ENCODE data around the gene NTSR2. TPM values are rescaled to one million over a fixed set of nuclear protein-coding genes. Genes with fewer than 3 reads are reported as not detected.

NTSR2 gene
- total and polyA plus RNA-seq, 9 donors, result not detected

DNA sequence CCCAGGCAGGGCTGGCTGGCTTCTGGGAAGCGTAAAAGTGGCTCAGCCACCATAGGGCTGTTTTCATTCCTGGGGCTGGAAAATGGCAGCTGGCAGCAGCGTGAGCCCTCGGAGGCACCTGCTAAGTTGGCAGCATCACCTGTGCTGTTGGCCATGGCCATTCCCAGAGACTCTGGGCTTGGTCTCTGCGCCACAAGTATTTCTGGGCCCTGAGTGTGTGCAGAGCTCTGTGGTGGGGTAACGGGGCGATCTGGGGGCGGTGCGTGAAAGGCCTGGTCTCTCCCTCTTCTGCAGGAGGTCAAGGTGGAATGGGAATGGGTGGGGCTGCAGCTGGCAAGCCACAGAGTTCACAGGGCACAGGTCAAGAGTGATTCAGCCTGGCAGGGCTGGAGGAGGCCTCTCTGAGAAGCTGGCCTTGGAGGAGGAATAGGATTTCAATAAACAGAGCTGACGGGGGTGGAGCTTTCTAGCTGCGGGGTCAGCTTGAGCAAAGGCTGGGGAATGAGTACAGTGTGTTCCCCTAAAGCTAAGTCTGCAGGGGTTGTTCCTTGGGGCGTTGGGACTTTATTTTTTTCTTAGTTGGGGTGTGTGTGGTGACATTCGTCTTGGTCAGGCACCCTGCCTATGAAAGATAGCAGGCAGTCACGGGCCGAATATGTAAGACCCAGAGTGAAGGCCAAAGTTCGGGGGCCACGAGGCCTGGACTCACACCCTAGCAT is 10.3 kb upstream of the NTSR2 start:
- Histone ChIP-seq H3K27ac (ENCODE audit: low read length) (no peak overlapping the region), H3K4me3 (ENCODE audit: low read length) (no peak overlapping the region), H3K27me3 (ENCODE audit: control insufficient read depth, insufficient read depth, low read length) (peaks cover 37% of the 10 kb centered on the region), H3K4me1 (ENCODE audit: control insufficient read depth, insufficient read depth, low read length) (peaks cover 22% of the 10 kb centered on the region), H3K36me3 (ENCODE audit: control insufficient read depth, insufficient read depth, low read length) (no peaks in the 10 kb centered on the region), H3K9me3 (replicated peaks; ENCODE audit: control insufficient read depth, low read depth, low read length) (no peaks in the 10 kb centered on the region)
- WGBS (ENCODE audit: insufficient coverage), result 68% methylated on average over 13 of the region's 16 CpGs
- no peak for DNase-seq

DNA sequence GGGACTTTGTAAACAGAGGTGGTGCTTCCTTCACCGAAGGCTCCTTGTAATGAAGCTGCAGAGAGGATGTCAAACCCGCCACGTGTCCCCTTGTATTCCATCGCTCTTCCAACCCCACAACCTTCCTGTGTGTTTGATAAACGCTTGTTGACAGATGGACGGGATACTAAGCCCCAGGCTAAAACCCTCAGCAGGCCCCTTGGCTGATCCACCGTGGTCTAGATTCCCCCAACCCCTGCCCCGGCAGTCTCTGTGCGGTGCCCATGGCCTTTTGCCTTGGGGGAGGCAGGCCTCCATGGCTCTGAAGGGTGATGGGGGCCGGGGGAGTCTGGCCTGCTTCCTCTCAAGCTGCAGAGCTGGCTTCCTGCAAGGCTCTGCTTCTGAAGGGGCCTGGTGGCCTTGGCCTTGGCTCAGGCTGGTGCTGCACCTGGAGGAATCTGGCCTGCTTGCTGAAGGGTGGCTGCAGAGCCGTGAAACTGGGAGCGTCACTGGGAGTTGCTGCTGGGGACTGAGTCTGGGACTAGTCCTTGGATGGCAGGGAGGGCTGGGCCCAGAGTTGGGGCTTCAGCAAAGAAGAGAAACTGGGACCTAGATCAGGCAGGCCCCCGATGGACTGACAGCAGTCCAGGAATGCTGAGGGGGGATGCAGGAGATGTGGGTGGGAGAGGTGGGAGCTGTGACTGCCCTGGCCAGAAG is 9.6 kb upstream of the NTSR2 start:
- Histone ChIP-seq H3K4me3 (ENCODE audit: low read length) (no peak overlapping the region), H3K36me3 (ENCODE audit: control insufficient read depth, insufficient read depth, low read length) (no peaks in the 10 kb centered on the region), H3K27ac (ENCODE audit: low read length) (no peak overlapping the region), H3K9me3 (replicated peaks; ENCODE audit: control insufficient read depth, low read depth, low read length) (no peaks in the 10 kb centered on the region), H3K4me1 (ENCODE audit: control insufficient read depth, insufficient read depth, low read length) (peaks cover 22% of the 10 kb centered on the region), H3K27me3 (ENCODE audit: control insufficient read depth, insufficient read depth, low read length) (peaks cover 37% of the 10 kb centered on the region)
- DNase-seq, result no peak
- 50% methylated on average over 10 of the region's 13 CpGs for WGBS (ENCODE audit: insufficient coverage)

DNA sequence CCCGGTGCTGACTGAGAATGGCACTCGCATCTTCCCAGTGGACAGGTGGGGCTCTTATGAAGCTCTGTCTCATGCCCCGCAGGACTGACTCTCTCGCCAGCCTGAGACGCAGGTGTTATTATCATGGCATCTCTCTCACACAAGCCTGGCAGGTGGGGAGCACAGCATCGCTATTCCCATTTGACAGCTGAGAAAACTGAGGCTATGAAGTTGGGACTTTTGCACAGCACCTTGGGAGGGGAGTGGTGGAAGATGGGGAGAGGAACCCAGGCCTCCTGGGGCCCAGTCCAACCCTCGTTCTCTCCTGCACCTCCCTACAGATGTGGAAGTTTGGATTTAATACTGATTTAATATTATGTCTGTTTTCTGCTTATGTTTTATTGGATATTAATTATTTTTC is 9.0 kb upstream of the NTSR2 start:
- Histone ChIP-seq H3K27ac (ENCODE audit: low read length) (no peak overlapping the region), H3K4me1 (ENCODE audit: control insufficient read depth, insufficient read depth, low read length) (peaks cover 22% of the 10 kb centered on the region), H3K36me3 (ENCODE audit: control insufficient read depth, insufficient read depth, low read length) (no peaks in the 10 kb centered on the region), H3K27me3 (ENCODE audit: control insufficient read depth, insufficient read depth, low read length) (peaks cover 41% of the 10 kb centered on the region), H3K9me3 (replicated peaks; ENCODE audit: control insufficient read depth, low read depth, low read length) (no peaks in the 10 kb centered on the region), H3K4me3 (ENCODE audit: low read length) (no peak overlapping the region)
- no peak for DNase-seq
- 86% methylated on average over 5 of the region's 7 CpGs for WGBS (ENCODE audit: insufficient coverage)

DNA sequence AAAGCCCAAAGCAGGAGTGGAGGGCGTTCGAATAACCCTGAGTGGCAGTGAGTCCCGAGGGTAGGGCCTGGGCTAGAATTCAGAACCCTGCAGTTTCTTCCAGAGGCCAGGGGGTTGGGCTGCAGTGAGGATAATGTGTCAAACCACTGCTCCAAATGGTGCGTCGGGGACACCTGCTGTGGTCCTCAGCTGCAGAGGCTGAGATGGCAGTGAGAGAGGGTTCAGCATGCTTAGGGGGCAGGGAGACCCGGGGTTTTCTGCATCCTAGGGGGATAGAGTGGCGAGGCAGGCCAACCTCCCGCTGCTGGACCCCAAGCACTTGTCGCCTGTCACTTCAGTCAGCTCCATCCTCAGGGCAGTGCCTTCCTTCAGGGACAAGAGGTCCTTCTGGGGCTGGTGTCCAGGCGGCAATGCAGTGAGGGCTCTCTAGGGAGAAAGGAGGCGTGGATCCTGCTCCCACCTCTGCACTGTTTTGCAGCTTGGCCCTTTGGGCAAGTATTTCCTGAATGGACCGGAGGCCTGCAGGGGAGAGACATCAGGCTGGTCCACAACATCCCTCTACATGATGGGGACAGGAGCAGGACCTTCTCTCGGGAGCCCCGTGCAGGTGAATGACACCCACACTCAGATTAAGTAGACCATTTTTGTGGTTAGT is 8.4 kb upstream of the NTSR2 start:
- no peaks in the 10 kb centered on the region for H3K36me3 ChIP-seq (ENCODE audit: control insufficient read depth, insufficient read depth, low read length)
- DNase-seq, result no peak
- 64% methylated on average over 9 of the region's 14 CpGs for WGBS (ENCODE audit: insufficient coverage)
- H3K4me1 ChIP-seq (ENCODE audit: control insufficient read depth, insufficient read depth, low read length), result peaks cover 22% of the 10 kb centered on the region
- H3K27ac ChIP-seq (ENCODE audit: low read length), result no peak overlapping the region
- H3K9me3 ChIP-seq (replicated peaks; ENCODE audit: control insufficient read depth, low read depth, low read length), result no peaks in the 10 kb centered on the region
- H3K4me3 ChIP-seq (ENCODE audit: low read length), result no peak overlapping the region
- peaks cover 36% of the 10 kb centered on the region for H3K27me3 ChIP-seq (ENCODE audit: control insufficient read depth, insufficient read depth, low read length)

DNA sequence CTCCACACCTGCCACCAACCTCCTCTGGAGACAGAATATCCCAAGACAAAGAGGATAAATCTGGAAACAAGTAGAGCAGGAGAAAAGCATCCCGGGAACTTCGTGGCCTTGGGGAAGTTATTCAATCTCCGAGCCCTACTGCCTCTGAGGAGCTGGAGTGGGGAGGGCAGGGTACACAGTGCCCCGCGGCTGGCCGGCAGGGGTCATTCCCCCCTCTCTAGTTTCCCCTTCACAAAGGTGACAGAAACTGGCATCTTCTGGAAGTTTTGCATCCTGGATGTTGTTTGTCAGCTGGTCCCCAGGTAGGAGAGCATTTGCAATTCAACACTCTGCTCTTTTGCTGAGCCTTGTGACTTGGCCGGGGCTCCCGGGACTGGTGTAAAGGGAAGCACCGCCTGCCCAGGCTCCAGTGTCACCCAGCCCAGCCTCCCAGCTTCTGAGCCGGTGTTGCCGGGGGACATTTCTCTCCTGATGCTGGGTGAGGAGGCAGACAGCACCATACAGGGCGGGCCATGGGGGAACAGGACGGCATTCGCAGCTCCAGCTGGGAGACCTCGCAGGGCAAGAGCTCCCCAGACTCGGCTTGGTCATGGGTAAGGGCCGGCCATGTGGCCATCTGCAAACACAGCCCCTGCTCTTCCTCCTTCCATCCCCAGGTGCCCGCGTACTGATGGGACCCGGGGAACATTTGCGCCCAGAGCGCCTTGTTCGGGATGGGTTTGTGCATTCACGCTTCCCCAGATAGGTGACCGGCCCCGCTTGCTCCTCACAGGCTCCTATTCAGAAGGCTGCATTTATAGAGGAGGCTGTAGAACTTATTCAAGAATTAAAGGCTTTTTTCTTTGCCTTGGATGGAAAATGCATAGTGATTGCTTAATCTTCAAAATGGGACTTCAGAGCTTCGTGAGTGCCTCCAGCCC is 7.4 kb upstream of the NTSR2 start:
- peaks cover 22% of the 10 kb centered on the region for H3K4me1 ChIP-seq (ENCODE audit: control insufficient read depth, insufficient read depth, low read length)

DNA sequence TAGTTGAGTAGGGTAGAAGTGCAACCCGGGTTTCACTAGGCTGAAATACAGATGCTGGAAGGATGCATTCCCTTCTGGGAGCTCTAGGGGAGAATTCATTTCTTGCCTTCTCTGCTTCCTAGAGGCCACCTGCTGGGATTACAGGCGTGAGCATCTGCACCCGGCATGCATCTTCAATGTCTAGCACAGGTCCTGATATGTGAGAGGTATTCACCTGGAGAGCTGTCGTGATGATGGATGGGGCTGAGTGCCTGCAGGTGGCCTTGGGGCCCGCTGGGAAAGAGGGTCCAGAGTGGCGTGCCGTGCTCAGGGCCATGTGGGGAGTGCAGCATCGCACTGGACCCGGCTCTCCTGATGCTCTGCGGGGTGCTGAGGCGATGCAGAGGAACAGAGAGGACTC is 6.6 kb upstream of the NTSR2 start:
- no peak for DNase-seq
- Histone ChIP-seq H3K27ac (ENCODE audit: low read length) (no peak overlapping the region), H3K36me3 (ENCODE audit: control insufficient read depth, insufficient read depth, low read length) (no peaks in the 10 kb centered on the region), H3K27me3 (ENCODE audit: control insufficient read depth, insufficient read depth, low read length) (peaks cover 34% of the 10 kb centered on the region), H3K9me3 (replicated peaks; ENCODE audit: control insufficient read depth, low read depth, low read length) (no peaks in the 10 kb centered on the region), H3K4me3 (ENCODE audit: low read length) (no peak overlapping the region), H3K4me1 (ENCODE audit: control insufficient read depth, insufficient read depth, low read length) (peaks cover 22% of the 10 kb centered on the region)
- 45% methylated on average over 11 of the region's 11 CpGs for WGBS (ENCODE audit: insufficient coverage)

More for the DNA sequence above, 7.4 kb upstream of the NTSR2 start:
- Histone ChIP-seq H3K9me3 (replicated peaks; ENCODE audit: control insufficient read depth, low read depth, low read length) (no peaks in the 10 kb centered on the region), H3K4me3 (ENCODE audit: low read length) (no peak overlapping the region), H3K27ac (ENCODE audit: low read length) (no peak overlapping the region), H3K36me3 (ENCODE audit: control insufficient read depth, insufficient read depth, low read length) (no peaks in the 10 kb centered on the region), H3K27me3 (ENCODE audit: control insufficient read depth, insufficient read depth, low read length) (peaks cover 34% of the 10 kb centered on the region)
- WGBS (ENCODE audit: insufficient coverage), result 31% methylated on average over 14 of the region's 27 CpGs
- no peak for DNase-seq

DNA sequence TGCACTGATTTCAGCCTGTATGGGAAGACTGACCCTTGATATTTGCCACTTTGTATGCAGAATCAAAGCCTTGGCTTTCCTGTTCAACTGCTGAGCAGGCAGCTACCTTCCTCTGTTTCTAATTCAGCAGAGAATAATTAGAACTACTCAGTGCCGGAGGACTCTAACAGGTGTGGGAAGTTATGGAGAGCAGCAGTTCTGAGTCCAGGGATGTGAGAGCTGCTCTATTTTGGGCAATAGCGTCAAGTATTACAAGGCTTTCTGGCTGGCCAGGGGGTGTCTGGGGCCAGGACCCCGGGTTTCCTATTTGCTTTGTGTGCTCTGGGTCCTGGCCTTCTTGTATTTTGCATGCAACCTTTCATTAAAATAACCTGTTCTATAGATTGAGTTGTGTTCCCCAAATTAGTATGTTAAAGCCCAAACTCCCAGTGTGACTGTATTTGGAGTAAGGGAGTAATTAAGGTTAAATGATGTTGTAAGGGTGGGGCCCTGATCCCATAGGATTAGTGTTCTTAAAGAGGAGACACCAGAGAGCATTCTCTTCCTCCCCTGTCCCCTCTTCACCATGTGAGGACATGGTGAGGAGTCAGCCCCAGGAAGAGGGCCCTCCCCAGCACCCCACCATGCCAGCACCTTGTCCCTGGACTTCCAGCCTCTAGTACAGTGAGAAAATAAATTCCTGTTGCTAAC is 5.6 kb upstream of the NTSR2 start:
- no CpG with 5 or more reads among the region's 3 CpGs for WGBS (ENCODE audit: insufficient coverage)
- Histone ChIP-seq H3K9me3 (replicated peaks; ENCODE audit: control insufficient read depth, low read depth, low read length) (no peaks in the 10 kb centered on the region), H3K27ac (ENCODE audit: low read length) (no peak overlapping the region), H3K4me3 (ENCODE audit: low read length) (no peak overlapping the region), H3K36me3 (ENCODE audit: control insufficient read depth, insufficient read depth, low read length) (no peaks in the 10 kb centered on the region), H3K4me1 (ENCODE audit: control insufficient read depth, insufficient read depth, low read length) (peaks cover 18% of the 10 kb centered on the region), H3K27me3 (ENCODE audit: control insufficient read depth, insufficient read depth, low read length) (peaks cover 39% of the 10 kb centered on the region)
- DNase-seq, result no peak

DNA sequence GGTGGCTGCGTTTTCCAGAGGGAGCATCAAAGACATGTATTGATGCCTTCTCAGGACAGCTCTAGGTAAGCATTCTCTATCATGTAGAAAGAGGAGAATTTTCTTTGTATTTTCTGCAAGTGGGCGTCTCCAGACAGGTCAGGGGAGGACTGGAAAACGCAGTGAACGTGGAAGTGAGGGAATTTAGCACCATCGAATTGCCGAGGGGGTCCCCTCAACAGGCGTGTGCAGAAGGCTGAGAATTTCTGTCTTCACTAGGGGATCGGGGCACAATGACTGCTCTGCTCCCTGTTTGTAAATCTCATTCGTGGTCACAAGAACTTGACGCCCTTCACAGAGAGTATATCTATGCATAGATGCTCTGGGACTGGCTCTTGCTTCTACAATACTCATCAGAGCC is 5.0 kb upstream of the NTSR2 start:
- no peak overlapping the region for H3K27ac ChIP-seq (ENCODE audit: low read length)
- H3K4me3 ChIP-seq (ENCODE audit: low read length), result no peak overlapping the region
- peaks cover 44% of the 10 kb centered on the region for H3K27me3 ChIP-seq (ENCODE audit: control insufficient read depth, insufficient read depth, low read length)
- DNase-seq, result no peak
- H3K36me3 ChIP-seq (ENCODE audit: control insufficient read depth, insufficient read depth, low read length), result no peaks in the 10 kb centered on the region
- H3K9me3 ChIP-seq (replicated peaks; ENCODE audit: control insufficient read depth, low read depth, low read length), result no peaks in the 10 kb centered on the region
- H3K4me1 ChIP-seq (ENCODE audit: control insufficient read depth, insufficient read depth, low read length), result peaks cover 14% of the 10 kb centered on the region
- WGBS (ENCODE audit: insufficient coverage), result 63% methylated on average over 9 of the region's 10 CpGs

DNA sequence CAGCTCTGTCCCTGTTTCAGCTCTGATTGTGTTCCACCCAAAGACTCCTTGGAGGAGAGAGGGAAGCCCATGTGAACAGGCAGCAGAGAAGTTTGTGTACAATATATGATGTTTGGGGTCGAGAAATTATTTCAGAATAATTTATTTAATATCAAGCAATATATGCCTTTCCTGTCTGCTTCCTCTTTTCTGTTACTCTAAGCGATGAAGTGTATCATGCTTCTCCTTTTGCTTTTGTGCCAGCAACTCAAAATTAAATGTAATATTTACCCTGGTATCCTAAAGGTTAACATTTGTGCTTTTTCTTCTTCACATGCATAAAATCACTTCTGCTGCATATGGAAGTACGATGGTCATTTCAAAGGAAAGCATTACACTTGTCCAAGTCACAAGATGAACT is 2.4 kb upstream of the NTSR2 start:
- no CpG with 5 or more reads among the region's 3 CpGs for WGBS (ENCODE audit: insufficient coverage)
- no peak for DNase-seq
- H3K27me3 ChIP-seq (ENCODE audit: control insufficient read depth, insufficient read depth, low read length), result peaks cover 48% of the 10 kb centered on the region

More for the DNA sequence above, 2.4 kb upstream of the NTSR2 start:
- no peaks in the 10 kb centered on the region for H3K36me3 ChIP-seq (ENCODE audit: control insufficient read depth, insufficient read depth, low read length)
- H3K27ac ChIP-seq (ENCODE audit: low read length), result no peak overlapping the region
- peaks cover 4% of the 10 kb centered on the region for H3K4me1 ChIP-seq (ENCODE audit: control insufficient read depth, insufficient read depth, low read length)
- no peaks in the 10 kb centered on the region for H3K9me3 ChIP-seq (replicated peaks; ENCODE audit: control insufficient read depth, low read depth, low read length)
- H3K4me3 ChIP-seq (ENCODE audit: low read length), result no peak overlapping the region
